Measurements from ENCODE around the gene VLDLR. TPM values are rescaled to one million over a fixed set of nuclear protein-coding genes. Genes with fewer than 3 reads are reported as not detected.

VLDLR gene
- polyA plus RNA-seq, 1 donor (not counting 4 experiments of a cell fraction or from before 2014, with no cell fraction given): 7.0 TPM

GRCh38 chr9:2679011-2679410 is 57.4 kb downstream of the VLDLR start:
- Histone ChIP-seq H3K79me2 (ENCODE audit: control insufficient read depth, insufficient read depth, low read length) (no peaks in the 10 kb centered on the region), H3K9me3 (ENCODE audit: control insufficient read depth, low read depth, low read length) (no peaks in the 10 kb centered on the region), H3K27me3 (ENCODE audit: control insufficient read depth, extremely low read depth, insufficient read depth, low read length) (no peaks in the 10 kb centered on the region), H3K4me2 (ENCODE audit: control insufficient read depth, extremely low read depth, insufficient read depth, low read depth, low read length) (no peak overlapping the region), H4K20me1 (ENCODE audit: control insufficient read depth, extremely low read depth, insufficient read depth, low read length) (no peaks in the 10 kb centered on the region), H3K27ac (ENCODE audit: control insufficient read depth, insufficient read depth, low read length) (no peak overlapping the region), H3K9me1 (ENCODE audit: control insufficient read depth, extremely low read depth, insufficient read depth, low read length) (no peaks in the 10 kb centered on the region), H3K4me3 (ENCODE audit: control insufficient read depth in 2 of 3, extremely low read depth in 1 of 3, insufficient read depth in 2 of 3, low read depth in 1 of 3, low read length in 3 of 3) (no peak overlapping the region), H3K4me1 (ENCODE audit: control insufficient read depth, extremely low read depth, insufficient read depth, low read length) (no peaks in the 10 kb centered on the region), H2AFZ (ENCODE audit: control insufficient read depth, low read length) (no peak overlapping the region), H3K9ac (ENCODE audit: control insufficient read depth, extremely low read depth, insufficient read depth, low read length) (no peak overlapping the region), H3K36me3 (ENCODE audit: control insufficient read depth in 2 of 2, extremely low read depth in 1 of 2, insufficient read depth in 2 of 2, low read length in 2 of 2) (no peaks in the 10 kb centered on the region)
- DNase-seq (ENCODE audit: low read depth, low spot score) (no peak), FAIRE-seq (peak; percentile 17)
- dilution Hi-C loops (cut with MboI; ENCODE audit: extremely low pct_ligation_motif_present, low sequenced_read_pairs): no loop called here
- TF ChIP-seq CTCF (optimal IDR thresholded peaks at IDR 0.05 in 1 of 3, IDR thresholded peaks at IDR 0.05 in 1 of 3, conservative IDR thresholded peaks at IDR 0.05 in 1 of 3; ENCODE audit: extremely low read depth in 1 of 3, insufficient read depth in 2 of 3, low read length in 3 of 3): no peak
- TF ChIP-seq EZH2 (IDR thresholded peaks at IDR 0.05; ENCODE audit: low read length): no peak

GRCh38 chr9:2681981-2682380 is 60.4 kb downstream of the VLDLR start:
- H3K4me3 ChIP-seq (ENCODE audit: control insufficient read depth in 2 of 3, extremely low read depth in 1 of 3, insufficient read depth in 2 of 3, low read depth in 1 of 3, low read length in 3 of 3): no peak overlapping the region
- TF ChIP-seq EZH2 (IDR thresholded peaks at IDR 0.05; ENCODE audit: low read length): no peak
- no peak for TF ChIP-seq CTCF (optimal IDR thresholded peaks at IDR 0.05 in 1 of 3, IDR thresholded peaks at IDR 0.05 in 1 of 3, conservative IDR thresholded peaks at IDR 0.05 in 1 of 3; ENCODE audit: extremely low read depth in 1 of 3, insufficient read depth in 2 of 3, low read length in 3 of 3)
- H3K27me3 ChIP-seq (ENCODE audit: control insufficient read depth, extremely low read depth, insufficient read depth, low read length): no peaks in the 10 kb centered on the region
- no peak for DNase-seq (ENCODE audit: low read depth, low spot score)
- dilution Hi-C loops (cut with MboI; ENCODE audit: extremely low pct_ligation_motif_present, low sequenced_read_pairs): no loop called here
- H2AFZ ChIP-seq (ENCODE audit: control insufficient read depth, low read length): no peak overlapping the region
- no peaks in the 10 kb centered on the region for H3K9me1 ChIP-seq (ENCODE audit: control insufficient read depth, extremely low read depth, insufficient read depth, low read length)
- H3K4me2 ChIP-seq (ENCODE audit: control insufficient read depth, extremely low read depth, insufficient read depth, low read depth, low read length): no peak overlapping the region
- H3K4me1 ChIP-seq (ENCODE audit: control insufficient read depth, extremely low read depth, insufficient read depth, low read length): no peaks in the 10 kb centered on the region
- no peaks in the 10 kb centered on the region for H3K9me3 ChIP-seq (ENCODE audit: control insufficient read depth, low read depth, low read length)
- no peak overlapping the region for H3K9ac ChIP-seq (ENCODE audit: control insufficient read depth, extremely low read depth, insufficient read depth, low read length)
- H3K79me2 ChIP-seq (ENCODE audit: control insufficient read depth, insufficient read depth, low read length): no peaks in the 10 kb centered on the region
- FAIRE-seq: no peak
- H4K20me1 ChIP-seq (ENCODE audit: control insufficient read depth, extremely low read depth, insufficient read depth, low read length): no peaks in the 10 kb centered on the region
- H3K27ac ChIP-seq (ENCODE audit: control insufficient read depth, insufficient read depth, low read length): no peak overlapping the region
- no peaks in the 10 kb centered on the region for H3K36me3 ChIP-seq (ENCODE audit: control insufficient read depth in 2 of 2, extremely low read depth in 1 of 2, insufficient read depth in 2 of 2, low read length in 2 of 2)

Data from keratinocyte (primary cell).